Measurements from ENCODE around the gene LYRM2.

The LYRM2 gene

DNA sequence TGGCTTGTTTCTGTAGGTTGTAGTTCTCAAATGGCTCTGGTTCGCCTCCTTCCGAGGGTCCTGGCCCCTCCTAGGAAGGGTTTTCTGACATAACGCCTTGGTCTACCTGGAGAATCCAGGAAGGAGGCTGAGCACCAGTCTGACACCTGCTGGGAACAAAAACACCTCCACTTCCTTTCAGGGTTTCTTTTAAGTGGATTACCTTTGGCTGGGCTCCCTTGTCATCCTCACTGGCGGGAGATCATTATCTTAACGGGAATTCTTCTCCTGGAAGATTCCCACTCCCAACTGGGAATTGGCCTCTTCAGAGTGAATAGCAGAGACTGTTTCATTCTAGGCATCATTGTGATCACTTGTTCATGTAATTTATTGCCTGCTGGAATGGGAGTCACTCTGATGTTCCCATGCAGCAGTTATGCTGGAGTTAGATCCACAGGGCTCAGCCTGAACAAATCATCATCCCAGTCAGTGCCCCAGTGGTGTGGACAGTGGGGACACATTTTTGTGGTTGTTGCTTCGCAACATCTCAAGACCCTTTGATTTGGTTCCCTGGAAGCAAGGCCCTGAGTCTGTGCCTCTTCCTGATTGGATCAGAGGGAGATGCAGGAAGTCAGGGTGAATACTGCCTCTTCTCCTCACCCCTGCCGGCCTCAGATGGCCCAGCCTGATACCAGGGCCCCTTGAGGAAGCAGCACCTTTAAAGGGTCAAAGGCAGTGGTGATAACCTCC, 49.1 kb downstream of the LYRM2 start:
- DNase-seq = no peak

GRCh38 chr6:89585154-89585553, 53.4 kb downstream of the LYRM2 start:
- DNase-seq = no peak

DNA sequence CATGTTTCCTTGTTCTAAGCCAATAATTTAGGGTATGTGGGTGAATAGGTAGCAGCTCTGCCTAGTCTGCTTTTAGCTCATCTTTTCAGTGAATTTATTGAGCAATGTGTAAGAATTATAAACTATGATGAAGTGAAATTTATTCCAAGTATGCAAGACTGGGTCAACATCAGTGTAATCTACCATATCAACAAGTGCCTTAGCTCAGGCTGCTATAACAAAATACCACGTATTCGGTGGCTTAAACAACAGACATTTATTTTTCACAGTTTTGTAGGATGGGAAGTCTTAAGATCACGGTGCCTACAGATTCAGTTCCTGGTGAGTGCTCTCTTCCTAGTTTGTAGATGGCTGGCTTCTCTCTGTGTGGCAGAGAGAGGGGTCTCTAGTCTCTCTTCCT, 54.0 kb downstream of the LYRM2 start:
- DNase-seq = no peak

DNA sequence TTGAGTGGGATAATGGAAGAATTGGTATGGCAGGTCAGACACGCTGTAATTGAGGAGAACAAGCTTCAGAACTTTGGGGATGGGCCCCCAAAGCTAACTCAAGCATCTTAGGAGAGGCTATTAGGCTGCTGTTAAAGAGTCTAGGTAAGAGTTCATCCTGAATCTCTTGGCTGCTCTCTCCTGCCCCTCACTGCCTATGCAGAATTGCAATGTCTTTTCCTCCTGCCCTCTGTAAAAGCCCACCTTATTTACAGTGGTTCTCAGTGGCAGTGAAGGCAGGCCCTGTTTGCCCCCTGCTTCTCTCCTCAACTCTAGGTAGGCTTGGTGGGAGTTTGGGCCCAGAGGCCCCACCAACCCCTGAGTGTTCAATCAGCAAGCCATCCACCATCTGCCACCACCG, 55.0 kb downstream of the LYRM2 start:
- DNase-seq = no peak

GRCh38 chr6:89582669-89583325, 55.8 kb downstream of the LYRM2 start:
- DNase-seq = no peak

- DNase-seq = no peak
These were observed 56.9 kb downstream of the LYRM2 start for GRCh38 chr6:89581689-89582088.

DNA sequence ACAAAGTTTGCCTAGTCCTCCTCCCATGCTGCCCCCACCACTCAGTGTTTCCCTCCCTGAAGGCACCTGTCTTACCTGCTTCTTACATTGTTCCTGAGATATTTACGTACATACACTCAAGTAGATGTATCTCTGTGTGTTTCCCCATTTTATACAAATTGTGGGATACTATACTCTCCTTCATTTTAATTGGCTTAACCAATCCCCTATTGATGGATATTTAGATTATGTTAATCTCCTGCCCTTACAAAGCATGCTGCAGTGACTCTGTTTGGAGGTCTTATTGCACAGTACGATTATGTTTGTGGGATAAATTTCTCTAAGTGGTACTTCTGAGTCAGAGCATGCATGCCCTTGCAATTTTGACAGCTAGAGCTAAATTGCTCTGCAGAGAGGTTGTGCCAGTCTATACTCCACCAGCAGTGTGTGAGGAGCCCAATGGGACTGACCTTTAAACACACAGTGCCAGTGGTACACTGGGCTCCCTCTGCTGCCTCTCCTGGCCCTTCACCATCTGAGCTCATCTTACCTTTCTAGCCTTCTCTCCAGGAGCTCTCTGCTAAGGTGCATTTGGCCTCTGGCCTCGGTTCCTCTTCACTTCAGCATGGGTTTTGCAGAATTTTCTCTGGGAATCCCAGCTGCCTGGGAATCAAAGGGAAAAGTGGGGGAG, 57.4 kb downstream of the LYRM2 start:
- DNase-seq = no peak

- no peak for DNase-seq
These were observed 63.0 kb downstream of the LYRM2 start for GRCh38 chr6:89575562-89575960.

DNA sequence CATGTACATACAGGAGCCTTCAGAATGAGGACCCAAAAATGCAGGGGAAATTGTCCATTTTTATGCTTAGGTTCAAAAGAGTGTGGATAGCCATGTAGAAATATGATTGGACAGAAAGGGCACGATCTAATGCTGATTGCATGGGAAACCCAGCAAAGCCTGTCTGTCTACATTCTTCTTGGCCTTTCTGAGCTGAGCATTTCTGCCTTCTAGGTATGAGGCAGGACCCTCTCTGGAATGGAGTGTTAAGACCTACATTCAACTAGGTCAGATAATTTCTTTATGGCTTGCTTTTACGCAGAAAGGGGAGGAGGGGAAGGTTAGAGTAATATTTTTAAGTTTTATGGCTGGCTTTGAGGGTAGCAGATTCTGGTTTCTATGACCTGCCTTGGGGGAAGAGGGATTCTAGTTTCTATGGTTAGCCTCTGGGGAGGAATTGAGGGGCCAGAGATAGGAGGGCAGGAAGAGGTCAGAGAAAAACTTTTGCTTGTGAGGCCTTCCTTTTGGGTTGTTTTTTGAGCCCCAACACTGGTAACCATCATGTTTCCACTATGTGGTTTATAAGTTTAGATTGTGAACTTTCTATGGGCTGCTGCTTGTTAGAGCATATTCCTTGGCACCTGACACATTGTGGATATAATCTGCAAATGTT, 63.5 kb downstream of the LYRM2 start:
- no peak for DNase-seq

GRCh38 chr6:89567630-89568390, 70.7 kb downstream of the LYRM2 start:
- DNase-seq = no peak

DNA sequence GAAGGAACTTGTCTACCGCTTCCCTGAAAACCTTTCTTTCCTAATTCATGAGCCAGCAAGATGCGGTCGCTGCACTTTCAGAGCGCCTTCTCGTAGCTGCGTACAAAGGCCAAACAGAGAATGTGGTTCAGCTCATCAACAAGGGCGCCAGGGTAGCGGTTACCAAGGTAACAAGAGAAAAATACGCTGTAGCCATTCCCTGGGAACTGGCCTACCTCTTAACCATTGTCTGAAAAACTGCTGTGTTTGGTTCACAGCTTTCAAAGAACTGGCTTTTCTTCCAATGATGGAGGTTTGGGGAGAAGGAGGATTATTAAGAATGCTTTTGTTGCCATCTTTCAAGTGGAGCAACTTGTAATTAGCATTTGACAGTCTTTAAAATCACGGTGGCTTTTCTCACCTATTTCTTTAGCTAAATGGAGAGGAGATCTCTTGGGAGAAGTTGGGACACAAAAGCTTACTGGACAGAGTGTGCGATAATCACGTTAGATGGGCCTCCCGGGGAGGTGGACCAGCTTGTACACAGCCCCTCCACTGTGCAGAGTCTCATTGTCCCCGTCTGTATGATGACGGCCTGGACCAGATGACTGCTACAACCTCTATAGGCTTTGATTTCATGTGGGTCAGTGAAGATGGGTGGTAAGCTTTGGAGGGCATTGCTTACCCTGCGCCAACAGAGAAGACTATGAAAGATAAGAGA, 71.5 kb downstream of the LYRM2 start:
- no peak for DNase-seq

DNA sequence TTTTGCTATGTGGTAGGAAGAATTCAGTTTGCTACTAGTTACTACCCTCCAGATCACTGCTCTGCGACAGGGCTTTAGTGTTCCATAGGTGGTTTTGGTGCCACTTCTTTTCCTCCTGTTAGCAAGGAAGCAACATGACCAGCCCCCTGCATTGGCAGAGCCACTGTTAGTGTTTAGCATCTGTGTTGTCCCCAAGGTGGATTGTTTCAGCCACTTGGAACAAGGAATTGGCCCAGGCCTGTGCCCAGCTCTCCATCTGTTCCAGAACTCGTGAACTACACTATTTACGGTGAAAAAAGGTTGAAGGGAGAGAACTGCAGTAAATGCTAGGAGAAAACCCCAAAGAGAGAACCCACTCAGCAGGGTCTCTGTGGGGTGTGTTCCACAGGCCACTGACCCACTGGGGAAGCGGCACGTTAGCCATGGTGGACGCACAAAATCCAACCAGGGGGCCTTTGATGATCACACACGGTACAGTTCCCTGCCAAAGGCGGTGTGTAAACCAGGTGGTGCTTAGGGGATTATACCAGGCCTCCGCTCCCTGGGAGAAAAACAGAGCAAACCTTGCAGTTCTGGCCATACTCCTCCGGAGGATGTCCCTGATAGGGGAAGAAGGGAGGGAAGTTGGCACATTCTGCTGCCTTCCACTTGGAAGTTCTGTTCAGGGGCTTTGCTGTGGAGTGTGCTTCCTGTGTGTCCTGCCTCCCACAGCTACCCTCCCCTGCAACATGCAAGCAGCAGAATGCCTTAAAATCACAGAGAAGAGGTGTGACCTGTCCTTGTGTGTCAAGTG, 72.3 kb downstream of the LYRM2 start:
- DNase-seq = no peak

DNA sequence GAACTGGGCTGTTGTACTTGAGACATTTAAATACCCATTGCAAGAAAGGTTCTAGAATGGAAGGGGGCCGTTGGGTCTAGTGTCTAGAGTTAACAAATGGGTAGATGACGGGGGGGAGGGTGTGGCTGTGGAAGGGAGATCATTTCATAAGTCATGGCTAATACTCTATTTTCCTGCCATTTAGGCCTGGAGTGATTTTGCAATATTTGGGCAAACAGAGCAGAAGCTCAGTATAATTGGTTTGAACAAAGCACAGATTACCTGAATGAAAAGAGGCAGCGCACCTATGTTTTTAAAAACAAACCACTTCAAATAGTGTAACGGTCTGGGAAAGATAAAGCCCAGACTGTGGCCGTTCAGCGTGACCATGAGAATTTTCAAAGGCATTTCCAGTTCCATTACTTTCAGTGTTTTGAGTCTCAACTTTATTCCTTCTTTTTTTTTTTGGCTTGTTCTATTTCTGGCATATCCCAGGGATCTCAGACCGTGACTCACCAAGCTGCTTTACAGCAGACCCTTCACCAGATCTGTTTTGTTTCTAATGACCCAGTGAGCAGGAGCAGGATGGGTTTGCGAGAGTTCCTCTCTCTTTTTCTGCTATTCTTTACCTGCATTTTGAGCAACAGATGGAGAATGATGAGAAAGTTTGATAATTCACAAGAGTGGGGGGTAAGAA, 73.7 kb downstream of the LYRM2 start:
- DNase-seq = no peak

- DNase-seq = no peak
These were observed 74.7 kb downstream of the LYRM2 start for GRCh38 chr6:89563866-89564265.

- no peak for DNase-seq
These were observed 76.2 kb downstream of the LYRM2 start for GRCh38 chr6:89562093-89562973.

GRCh38 chr6:89559487-89559886, 79.1 kb downstream of the LYRM2 start:
- no peak for DNase-seq

DNA sequence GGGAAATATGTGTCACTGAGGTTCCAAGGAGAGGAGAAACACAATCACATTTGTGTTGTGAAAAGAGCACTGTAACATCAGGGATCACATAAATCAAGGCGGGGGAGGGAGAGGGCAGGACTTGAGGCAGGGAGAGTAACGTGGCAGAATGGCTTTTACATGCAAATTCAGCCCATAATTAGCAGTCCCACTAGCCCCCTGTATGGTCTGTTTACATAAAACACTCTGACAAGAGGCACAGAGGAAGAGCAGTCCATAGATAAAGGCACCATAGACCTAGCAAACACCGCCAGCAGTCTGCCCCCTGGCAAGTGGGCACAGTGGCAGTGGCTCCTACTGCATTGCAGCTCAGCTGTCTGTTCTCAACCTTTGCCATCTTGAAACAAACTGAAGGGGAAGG, 82.7 kb downstream of the LYRM2 start:
- no peak for DNase-seq

- no peak for DNase-seq
These were observed 83.5 kb downstream of the LYRM2 start for GRCh38 chr6:89555031-89555430.

GRCh38 chr6:89554106-89554505, 84.4 kb downstream of the LYRM2 start:
- no peak for DNase-seq

DNA sequence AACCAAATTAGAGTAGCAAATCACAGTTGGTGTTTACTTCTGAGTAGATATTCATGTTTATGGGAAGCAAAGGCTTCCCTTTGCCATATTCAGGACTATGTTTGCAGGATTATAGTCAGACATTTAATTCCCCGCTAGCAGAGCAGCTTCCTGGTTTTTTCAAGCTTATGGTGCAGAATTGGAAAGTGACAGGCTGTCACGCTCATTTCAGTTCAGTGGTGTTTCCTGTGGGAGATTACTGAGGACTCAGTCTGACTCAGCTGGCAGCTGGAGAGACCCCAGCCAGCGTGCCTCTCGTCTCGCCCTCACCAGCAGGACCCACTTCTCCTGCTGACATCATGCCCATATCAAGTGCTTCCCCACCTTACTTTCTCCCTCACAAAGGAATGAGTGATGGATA, 85.1 kb downstream of the LYRM2 start:
- DNase-seq = no peak
